HG03342 (cell line): ENCODE measurements around the gene PLAAT5.

ENCODE experiments used
- ATAC-seq: cut with Tn5 transposase; IDR thresholded peaks from one replicate; pipeline ENCODE4 v1.9.1; 2021; ENCODE audit warnings: mild to moderate bottlenecking, moderate library complexity; ENCODE audit not compliant: unreplicated experiment

Gene PLAAT5

GRCh38 chr11:63516109-63516508 is 25.1 kb upstream of the PLAAT5 start:
- no peak for ATAC-seq

GRCh38 chr11:63512816-63513215 is 21.8 kb upstream of the PLAAT5 start:
- no peak for ATAC-seq

GRCh38 chr11:63511048-63511748 is 20.2 kb upstream of the PLAAT5 start:
- ATAC-seq, result no peak

- ATAC-seq, result no peak
Observed at GRCh38 chr11:63510360-63511047, 19.5 kb upstream of the PLAAT5 start.

- no peak for ATAC-seq
Observed at GRCh38 chr11:63508745-63509144, 17.8 kb upstream of the PLAAT5 start.

- ATAC-seq, result no peak
Observed at GRCh38 chr11:63508009-63508408, 17.0 kb upstream of the PLAAT5 start.

- no peak for ATAC-seq
Observed at GRCh38 chr11:63507511-63507910, 16.5 kb upstream of the PLAAT5 start.

- ATAC-seq, result no peak
Observed at GRCh38 chr11:63506876-63507275, 15.9 kb upstream of the PLAAT5 start.

- no peak for ATAC-seq
Observed at GRCh38 chr11:63505857-63506528, 15.0 kb upstream of the PLAAT5 start, which contains the start of gene LGALS12. LGALS12 (plus strand) TSS chr11:63506084; CDS start chr11:63506459, 375 bp downstream.

GRCh38 chr11:63504933-63505586 is 14.1 kb upstream of the PLAAT5 start:
- no peak for ATAC-seq

- no peak for ATAC-seq
Observed at GRCh38 chr11:63504054-63504453, 13.1 kb upstream of the PLAAT5 start.

- no peak for ATAC-seq
Observed at GRCh38 chr11:63503492-63503891, 12.5 kb upstream of the PLAAT5 start.

- ATAC-seq, result no peak
Observed at GRCh38 chr11:63502252-63502820, 11.4 kb upstream of the PLAAT5 start.

GRCh38 chr11:63501236-63501635 is 10.3 kb upstream of the PLAAT5 start:
- ATAC-seq, result no peak

GRCh38 chr11:63499874-63500273 is 8.9 kb upstream of the PLAAT5 start:
- ATAC-seq, result no peak

GRCh38 chr11:63494975-63495374 is 4.0 kb upstream of the PLAAT5 start:
- ATAC-seq, result no peak

GRCh38 chr11:63493127-63493526 is 2.2 kb upstream of the PLAAT5 start:
- no peak for ATAC-seq

GRCh38 chr11:63492441-63492840 is 1.5 kb upstream of the PLAAT5 start:
- ATAC-seq, result no peak

GRCh38 chr11:63491636-63492372 is 837 bp upstream of the PLAAT5 start:
- ATAC-seq, result no peak

- ATAC-seq, result no peak
Observed at GRCh38 chr11:63491240-63491587, 247 bp upstream of the PLAAT5 start.
